K562 (cell line): ENCODE results near the gene SERPIND1. TPM values are rescaled to one million over a fixed set of nuclear protein-coding genes. Genes with fewer than 3 reads are reported as not detected.

Experiments used
- BRD4 ChIP-seq: fragments of 200-600 bp; sonication (generic); IDR thresholded peaks from 2 replicates; pipeline ENCODE4 v1.6.1; 2017; ENCODE audit warnings: inconsistent platforms
- CBX5 ChIP-seq: IDR thresholded peaks from 2 replicates; pipeline ENCODE4 v1.6.1; 2014; ENCODE audit warnings: low read depth, borderline replicate concordance
- CEBPB ChIP-seq: fragments of 450-650 bp; IDR thresholded peaks from 2 replicates; pipeline ENCODE4 v1.6.1; 2016; ENCODE audit warnings: missing genetic modification characterization, missing compliant biosample characterization
- FOXJ3 ChIP-seq: sonication (generic); formaldehyde crosslinking; IDR thresholded peaks from 2 replicates; pipeline ENCODE4 v1.4.0; 2020; ENCODE audit warnings: mild to moderate bottlenecking, missing genetic modification reagents
- FOXK1 ChIP-seq: sonication (generic); formaldehyde crosslinking; IDR thresholded peaks from 2 replicates; pipeline ENCODE4 v1.8.0; 2022; ENCODE audit warnings: missing genetic modification reagents, mild to moderate bottlenecking, borderline replicate concordance
- HNRNPLL ChIP-seq: fragments of 200-400 bp; formaldehyde crosslinking; IDR thresholded peaks from 2 replicates; pipeline ENCODE4 v1.6.1; 2017; ENCODE audit warnings: low read length, low read depth, mild to moderate bottlenecking; ENCODE audit not compliant: poor library complexity, severe bottlenecking
- IRF2 ChIP-seq: sonication (generic); formaldehyde crosslinking; IDR thresholded peaks from 2 replicates; pipeline ENCODE4 v1.8.1; 2022; ENCODE audit warnings: mild to moderate bottlenecking, missing genetic modification reagents
- JUNB ChIP-seq: fragments of 450-650 bp; formaldehyde crosslinking; conservative IDR thresholded peaks from 2 replicates; pipeline ENCODE4 v1.4.0; 2020; ENCODE audit warnings: mild to moderate bottlenecking
- KHSRP ChIP-seq: fragments of 450-650 bp; IDR thresholded peaks from 2 replicates; pipeline ENCODE4 v1.6.1; 2017
- MAX ChIP-seq: sonication (generic); formaldehyde crosslinking; IDR thresholded peaks from 2 replicates; pipeline ENCODE4 v1.9.0; 2022; ENCODE audit warnings: mild to moderate bottlenecking, missing genetic modification reagents
- MTA1 ChIP-seq: fragments of 450-650 bp; IDR thresholded peaks from 2 replicates; pipeline ENCODE4 v1.6.1; 2017; ENCODE audit warnings: borderline replicate concordance
- NCOA1 ChIP-seq: fragments of 450-650 bp; IDR thresholded peaks from 2 replicates; pipeline ENCODE4 v1.6.1; 2016; ENCODE audit warnings: low read depth
- NR3C1 ChIP-seq: sonication (generic); formaldehyde crosslinking; IDR thresholded peaks from 2 replicates; pipeline ENCODE4 v1.8.1; 2022; ENCODE audit warnings: missing genetic modification reagents
- POLR2B ChIP-seq: fragments of 450-650 bp; IDR thresholded peaks from 2 replicates; pipeline ENCODE4 v1.6.1; 2018; ENCODE audit warnings: low read depth; ENCODE audit not compliant: partially characterized antibody
- TSC22D4 ChIP-seq: fragments of 450-650 bp; IDR thresholded peaks from 2 replicates; pipeline ENCODE4 v1.6.1; 2016; ENCODE audit warnings: missing genetic modification characterization, missing biosample characterization, control low read depth
- U2AF2 ChIP-seq: fragments of 200-400 bp; formaldehyde crosslinking; optimal IDR thresholded peaks from 2 replicates; pipeline ENCODE3; 2017; ENCODE audit warnings: low read depth, mild to moderate bottlenecking, low read length
- WHSC1 ChIP-seq: IDR thresholded peaks from one replicate; pipeline ENCODE4 v1.6.1; 2012; ENCODE audit warnings: low read length, control low read depth, inconsistent platforms
- ZBTB26 ChIP-seq: fragments of 450-650 bp; formaldehyde crosslinking; IDR thresholded peaks from 2 replicates; pipeline ENCODE4 v1.4.0; 2022; ENCODE audit warnings: missing genetic modification characterization
- ZC3H4 ChIP-seq: sonication (generic); formaldehyde crosslinking; IDR thresholded peaks from 2 replicates; pipeline ENCODE4 v1.9.0; 2021; ENCODE audit warnings: missing genetic modification reagents, borderline replicate concordance
- polyA plus RNA-seq, 8 experiments: library from polyadenylated mRNA; depleted of rRNA in 4 of 8; stranded (reverse) in 5 of 8; unstranded in 3 of 8; fragments of >200 nt; fragmentation: Nextera tagmentation in 2 of 8; fragmentation: Illumina TruSeq in 1 of 8; extraction: Ambion mirVana in 2 of 8; extraction: Trizol in 1 of 8; gene quantifications; 2 replicates each; pipeline versions ENCODE4 v1.2.1 to v1.2.3, GENCODE V29; 2011 to 2014; ENCODE audit warnings: inconsistent platforms in 1 of 8, missing spikeins in 1 of 8
- total RNA-seq, 7 experiments: library from RNA; depleted of rRNA in 6 of 7; stranded (reverse); fragments of >200 nt in 6 of 7; fragmentation: Illumina TruSeq in 2 of 7; extraction: Trizol in 2 of 7; gene quantifications; 2 replicates each; pipeline versions ENCODE4 v1.2.1 to v1.2.3, GENCODE V29; 2011 to 2021; ENCODE audit warnings: low replicate concordance in 1 of 7
- TF ChIP-seq, protein P1 (sequence below): fragments of 250-450 bp; sonication (Bioruptor Pico); IDR thresholded peaks from 2 replicates; pipeline ENCODE4 v1.4.0; 2020; ENCODE audit warnings: borderline replicate concordance
- TF ChIP-seq, protein P2 (sequence below): fragments of 250-450 bp; sonication (Bioruptor Pico); IDR thresholded peaks from 2 replicates; pipeline ENCODE4 v1.8.0; 2022; ENCODE audit warnings: inconsistent platforms, mild to moderate bottlenecking, moderate library complexity, borderline replicate concordance
- TF ChIP-seq, protein P3 (sequence below): fragments of 250-450 bp; sonication (Bioruptor Pico); IDR thresholded peaks from 2 replicates; pipeline ENCODE4 v1.8.0; 2022; ENCODE audit warnings: moderate library complexity, mild to moderate bottlenecking, inconsistent platforms

Gene SERPIND1
- total and polyA plus RNA-seq, 9 of the 15 experiments (the other 6 are each of a cell fraction or from before 2014, with no cell fraction given) = 0.04 to 0.11 (median 0.09) TPM; not detected in 6

DNA sequence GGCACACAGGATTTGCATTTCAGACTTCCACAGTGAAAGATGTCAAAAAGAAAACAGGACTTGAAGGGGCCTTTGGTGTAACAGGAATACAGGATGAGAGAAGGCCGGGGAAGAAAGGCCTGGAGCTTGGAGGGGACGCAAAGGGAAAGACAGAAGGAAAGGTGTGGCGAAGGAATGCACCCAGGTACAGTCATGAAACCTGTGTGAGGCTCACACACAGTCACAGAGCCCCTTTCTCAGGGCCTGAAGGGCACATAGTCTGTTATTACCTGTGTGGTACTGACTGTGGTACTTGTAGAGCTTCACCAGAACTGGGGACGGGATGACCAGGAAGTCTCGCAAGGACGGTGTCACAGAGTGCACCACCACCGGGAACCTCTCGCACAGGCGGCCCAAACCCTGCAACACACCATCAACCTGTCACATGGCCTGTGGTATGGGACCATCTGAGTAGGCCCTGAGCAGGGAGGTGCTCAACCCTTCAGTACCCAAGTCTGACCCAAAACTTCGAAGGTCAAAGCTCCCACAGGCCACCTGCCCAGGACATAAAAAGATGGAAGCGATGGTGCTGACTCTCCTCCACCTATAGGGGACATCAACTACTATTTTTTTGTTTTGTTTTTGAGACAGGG is 29.1 kb downstream of the SERPIND1 start (continued):
- TF ChIP-seq NR3C1 (CRISPR knock-in tag) (0 out of 2 replicates have a peak, but pooled peaks have one; percentile 58), WHSC1 (peak; percentile 9), BRD4 (no peak), ZBTB26 (CRISPR knock-in tag) (0 out of 2 replicates have a peak, but pooled peaks have one; percentile 52), FOXJ3 (CRISPR knock-in tag) (peak; percentile 57; the same call in 1 of the 2 replicates), NCOA1 (no peak), MAX (CRISPR knock-in tag) (peak; percentile 16; the same call in 1 of the 2 replicates), KHSRP (no peak), TSC22D4 (tag) (0 out of 2 replicates have a peak, but pooled peaks have one; percentile 38), CBX5 (no peak), CEBPB (tag) (no peak), HNRNPLL (peak; percentile 12), U2AF2 (no peak), FOXK1 (CRISPR knock-in tag) (no peak), IRF2 (CRISPR knock-in tag) (peak; percentile 78; the same call in 1 of the 2 replicates), POLR2B (no peak), MTA1 (no peak), ZC3H4 (CRISPR knock-in tag) (peak; percentile 34; the same call in 1 of the 2 replicates), JUNB (CRISPR knock-in tag) (peak; percentile 45; the same call in 1 of the 2 replicates)
- TF ChIP-seq, protein P1, sequence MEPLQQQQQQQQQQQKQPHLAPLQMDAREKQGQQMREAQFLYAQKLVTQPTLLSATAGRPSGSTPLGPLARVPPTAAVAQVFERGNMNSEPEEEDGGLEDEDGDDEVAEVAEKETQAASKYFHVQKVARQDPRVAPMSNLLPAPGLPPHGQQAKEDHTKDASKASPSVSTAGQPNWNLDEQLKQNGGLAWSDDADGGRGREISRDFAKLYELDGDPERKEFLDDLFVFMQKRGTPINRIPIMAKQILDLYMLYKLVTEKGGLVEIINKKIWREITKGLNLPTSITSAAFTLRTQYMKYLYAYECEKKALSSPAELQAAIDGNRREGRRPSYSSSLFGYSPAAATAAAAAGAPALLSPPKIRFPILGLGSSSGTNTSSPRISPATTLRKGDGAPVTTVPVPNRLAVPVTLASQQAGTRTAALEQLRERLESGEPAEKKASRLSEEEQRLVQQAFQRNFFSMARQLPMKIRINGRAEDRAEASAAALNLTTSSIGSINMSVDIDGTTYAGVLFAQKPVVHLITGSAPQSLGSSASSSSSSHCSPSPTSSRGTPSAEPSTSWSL = 0 out of 2 replicates have a peak, but pooled peaks have one; percentile 49
- TF ChIP-seq, protein P2, sequence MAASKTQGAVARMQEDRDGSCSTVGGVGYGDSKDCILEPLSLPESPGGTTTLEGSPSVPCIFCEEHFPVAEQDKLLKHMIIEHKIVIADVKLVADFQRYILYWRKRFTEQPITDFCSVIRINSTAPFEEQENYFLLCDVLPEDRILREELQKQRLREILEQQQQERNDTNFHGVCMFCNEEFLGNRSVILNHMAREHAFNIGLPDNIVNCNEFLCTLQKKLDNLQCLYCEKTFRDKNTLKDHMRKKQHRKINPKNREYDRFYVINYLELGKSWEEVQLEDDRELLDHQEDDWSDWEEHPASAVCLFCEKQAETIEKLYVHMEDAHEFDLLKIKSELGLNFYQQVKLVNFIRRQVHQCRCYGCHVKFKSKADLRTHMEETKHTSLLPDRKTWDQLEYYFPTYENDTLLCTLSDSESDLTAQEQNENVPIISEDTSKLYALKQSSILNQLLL = 0 out of 2 replicates have a peak, but pooled peaks have one; percentile 53
- TF ChIP-seq, protein P3, sequence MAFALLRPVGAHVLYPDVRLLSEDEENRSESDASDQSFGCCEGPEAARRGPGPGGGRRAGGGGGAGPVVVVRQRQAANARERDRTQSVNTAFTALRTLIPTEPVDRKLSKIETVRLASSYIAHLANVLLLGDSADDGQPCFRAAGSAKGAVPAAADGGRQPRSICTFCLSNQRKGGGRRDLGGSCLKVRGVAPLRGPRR (CRISPR knock-in tag) = 0 out of 2 replicates have a peak, but pooled peaks have one; percentile 9
